Frontal cortex (tissue), 4 donors: ENCODE data around the gene AOPEP. TPM values are rescaled to one million over a fixed set of nuclear protein-coding genes. Genes with fewer than 3 reads are reported as not detected.

Source experiments
- DNase-seq, 2 donors: peaks; one replicate each; pipeline ENCODE4 v3.0.0; 2012; ENCODE audit warnings: low spot score in 2 of 2
- FAIRE-seq: peaks from 2 replicates; lab custom pipeline; 2012; peaks lifted over from hg19 to GRCh38; lab: Jason Lieb, UNC
- total RNA-seq: library from RNA; depleted of rRNA; stranded (reverse); fragments of >200 nt; gene quantifications from one replicate; pipeline ENCODE4 v1.2.3, GENCODE V29; 2014
- donor health status: control.
- donor health status: control.
- donor health status: control.

Gene AOPEP
- total RNA-seq, 1 donor from 2014 or later, result 23.2 TPM

GRCh38 chr9:94906181-94906580, 179.7 kb downstream of the AOPEP start:
- DNase-seq, result no peak
- no peak for FAIRE-seq

DNA sequence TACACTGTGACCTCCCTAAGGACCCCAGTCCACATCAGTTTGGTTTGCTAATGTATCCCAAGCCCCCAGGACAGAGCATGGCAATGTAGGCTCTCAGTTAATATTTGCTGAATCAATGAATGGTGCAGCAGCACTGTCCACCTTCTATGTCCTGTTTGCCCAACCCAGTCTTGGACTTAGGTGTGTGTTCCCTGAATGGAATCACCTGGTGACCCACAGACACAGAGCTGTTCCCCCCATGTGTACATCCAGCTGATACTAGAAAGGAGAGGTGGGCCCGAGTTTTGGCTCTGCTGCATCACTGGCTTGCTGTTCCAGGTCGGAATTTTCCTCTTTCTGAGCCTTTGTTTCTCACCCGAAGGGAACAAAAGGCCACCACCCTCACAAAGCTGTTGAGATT, 180.2 kb downstream of the AOPEP start:
- FAIRE-seq (no peak), DNase-seq (no peak)

DNA sequence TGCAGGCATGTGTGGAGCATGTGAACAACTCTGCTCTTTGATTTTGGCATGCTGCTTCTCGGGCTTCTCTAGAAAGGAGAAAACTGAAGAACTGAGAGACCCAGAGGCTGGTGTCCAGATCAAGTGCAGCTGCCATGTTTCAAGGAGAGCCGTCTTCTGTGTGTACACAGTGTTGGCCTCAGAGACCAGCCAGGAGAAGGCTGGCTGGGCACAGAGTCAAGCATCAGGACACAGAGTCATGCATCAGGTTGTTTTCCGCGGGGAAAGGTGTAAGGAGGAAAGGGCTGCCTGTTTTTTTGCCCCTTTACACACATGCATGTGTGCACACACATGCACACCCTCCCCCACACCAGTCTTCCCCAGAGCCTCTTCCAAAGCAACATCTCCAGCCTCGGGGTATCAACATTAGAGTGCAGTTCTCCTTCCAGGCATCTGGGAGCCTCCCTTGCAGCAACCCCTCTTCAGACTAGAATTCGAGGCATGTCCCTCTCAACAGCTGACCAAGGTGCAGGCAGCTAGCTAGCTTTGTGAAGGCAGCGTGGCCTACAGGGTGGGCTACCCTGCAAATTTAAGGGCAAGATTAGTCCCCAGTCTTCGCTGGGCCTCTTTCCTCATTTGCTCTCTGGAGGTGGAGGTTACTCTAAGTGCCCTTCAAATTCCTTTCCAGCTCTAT, 180.9 kb downstream of the AOPEP start:
- no peak for FAIRE-seq

GRCh38 chr9:94908011-94908563, 181.6 kb downstream of the AOPEP start:
- FAIRE-seq, result no peak
- no peak for DNase-seq

More for the DNA sequence above, 180.9 kb downstream of the AOPEP start:
- no peak for DNase-seq

- FAIRE-seq (no peak), DNase-seq (no peak)
These were observed 182.2 kb downstream of the AOPEP start for GRCh38 chr9:94908583-94909249.

- DNase-seq, result no peak
- no peak for FAIRE-seq
These were observed 182.9 kb downstream of the AOPEP start for GRCh38 chr9:94909250-94909894.

- FAIRE-seq, result no peak
- no peak for DNase-seq
These were observed 183.6 kb downstream of the AOPEP start for GRCh38 chr9:94909965-94910730.

DNA sequence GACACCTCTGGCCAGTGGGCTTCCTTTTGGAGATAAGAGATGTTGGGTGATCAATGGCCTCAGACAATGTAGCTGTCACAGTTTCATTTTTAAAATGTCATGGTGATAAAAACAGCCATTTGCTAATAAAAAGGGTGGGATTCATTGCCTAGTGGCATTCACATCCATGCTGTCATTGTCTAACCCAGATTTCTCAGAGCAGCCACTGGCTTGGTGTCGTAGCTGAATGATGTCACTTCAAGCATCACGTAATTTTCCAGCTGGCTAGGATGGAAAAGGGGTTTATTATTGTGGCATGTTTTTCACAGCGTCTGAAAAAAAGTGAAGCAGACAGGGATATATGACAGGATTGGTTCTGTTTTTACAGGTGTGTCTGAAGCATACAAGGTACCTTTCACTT, 184.7 kb downstream of the AOPEP start:
- DNase-seq, result no peak
- FAIRE-seq, result no peak

DNA sequence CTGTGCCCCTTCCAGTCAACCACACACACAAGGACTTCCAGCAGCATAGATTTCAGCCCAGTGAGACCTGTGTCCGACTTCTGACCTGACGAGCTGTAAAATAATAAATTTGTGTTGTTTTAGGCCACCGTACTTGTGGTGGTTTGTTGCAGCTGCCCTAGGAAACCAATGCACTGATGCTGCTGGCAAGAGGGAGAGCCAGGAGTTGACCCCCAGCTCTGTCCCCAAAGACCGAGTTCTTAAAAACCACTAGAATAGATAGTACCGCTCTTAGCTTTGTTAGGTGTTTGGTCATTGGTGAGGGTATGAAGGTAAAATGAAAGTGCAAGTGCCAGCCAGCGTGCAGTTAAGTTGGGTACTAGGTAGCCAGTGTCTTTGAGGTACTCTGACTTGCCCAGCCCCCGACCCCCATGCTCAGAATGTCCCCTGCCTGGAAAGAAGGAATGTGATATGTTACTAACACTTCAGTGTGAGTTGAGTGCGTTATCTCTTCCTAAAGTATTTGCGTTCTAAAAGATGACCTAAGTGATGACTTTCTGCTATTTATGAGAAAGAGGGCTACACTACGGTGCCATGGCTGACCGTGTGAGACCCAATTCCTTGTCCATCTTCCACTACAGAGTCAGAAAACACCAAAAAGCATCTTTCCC, 185.6 kb downstream of the AOPEP start:
- DNase-seq (no peak), FAIRE-seq (no peak)

- FAIRE-seq (no peak), DNase-seq (no peak)
These were observed 186.3 kb downstream of the AOPEP start for GRCh38 chr9:94912700-94913249.

DNA sequence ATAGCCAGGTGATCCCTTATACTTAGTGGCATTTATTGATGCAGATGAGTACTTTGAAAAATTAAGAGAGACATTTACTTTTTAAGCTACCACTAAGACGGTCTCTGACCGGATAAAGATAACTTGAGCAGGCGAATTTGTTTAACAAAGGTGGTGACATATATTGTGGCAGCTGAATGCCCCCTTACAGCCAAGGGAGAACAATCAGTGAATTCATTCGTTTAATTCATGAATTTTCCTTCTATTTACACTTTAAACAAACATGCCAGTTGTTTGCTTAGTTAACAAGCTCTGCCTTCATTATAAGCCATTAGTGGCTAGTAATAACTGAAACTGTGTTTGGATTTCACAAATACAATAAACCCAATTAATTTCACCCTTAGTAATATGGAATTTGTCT, 187.1 kb downstream of the AOPEP start:
- FAIRE-seq (peak; percentile 71), DNase-seq (peak in 1 of 2 donors; percentile 32)

DNA sequence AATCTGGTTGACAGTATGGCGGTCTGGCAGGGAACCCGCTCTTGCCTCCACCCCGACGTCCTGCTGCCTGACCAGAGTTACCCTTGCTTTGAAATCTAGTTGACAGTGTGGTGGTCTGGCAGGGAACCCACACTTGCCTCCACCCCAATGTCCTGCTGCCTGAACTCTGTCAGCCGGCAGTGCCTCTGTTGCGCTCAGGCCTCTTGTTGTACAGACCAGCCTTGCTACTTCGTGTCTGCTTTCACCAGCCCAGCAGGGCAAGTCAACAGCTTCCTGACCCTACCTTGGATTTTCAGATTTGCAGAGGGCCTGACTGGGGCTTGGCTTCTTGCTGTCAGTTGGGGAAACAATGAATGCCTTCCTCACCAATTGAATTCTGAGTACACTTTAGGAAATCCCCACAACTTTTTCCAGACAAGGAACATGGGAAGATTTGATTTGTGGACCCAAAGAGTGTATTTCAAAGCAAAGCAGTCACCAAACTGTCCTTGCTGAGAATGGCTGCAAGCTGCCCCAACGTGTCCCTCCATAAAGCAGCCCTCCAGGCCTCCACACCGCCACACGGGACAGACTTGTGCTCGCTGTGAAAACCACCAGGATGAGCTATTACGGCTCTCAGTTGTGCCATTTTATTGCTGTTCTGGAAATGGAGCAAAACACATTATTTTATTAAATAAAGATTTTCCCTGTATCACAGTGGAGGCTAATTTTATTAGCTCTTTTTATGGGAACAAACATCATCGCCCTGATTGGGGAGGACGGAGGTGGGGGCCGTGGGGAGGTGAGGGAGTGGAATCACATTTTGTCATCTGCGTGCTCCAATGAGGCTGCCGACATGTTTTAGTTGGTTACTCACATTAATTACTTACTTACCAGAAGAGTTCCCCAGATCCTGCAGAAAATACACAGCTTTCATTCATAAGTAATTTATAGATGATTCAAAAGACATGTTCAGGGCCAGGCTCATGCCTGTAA, 189.3 kb downstream of the AOPEP start:
- DNase-seq (no peak), FAIRE-seq (no peak)

- DNase-seq (no peak), FAIRE-seq (no peak)
These were observed 190.5 kb downstream of the AOPEP start for GRCh38 chr9:94916956-94917355.

DNA sequence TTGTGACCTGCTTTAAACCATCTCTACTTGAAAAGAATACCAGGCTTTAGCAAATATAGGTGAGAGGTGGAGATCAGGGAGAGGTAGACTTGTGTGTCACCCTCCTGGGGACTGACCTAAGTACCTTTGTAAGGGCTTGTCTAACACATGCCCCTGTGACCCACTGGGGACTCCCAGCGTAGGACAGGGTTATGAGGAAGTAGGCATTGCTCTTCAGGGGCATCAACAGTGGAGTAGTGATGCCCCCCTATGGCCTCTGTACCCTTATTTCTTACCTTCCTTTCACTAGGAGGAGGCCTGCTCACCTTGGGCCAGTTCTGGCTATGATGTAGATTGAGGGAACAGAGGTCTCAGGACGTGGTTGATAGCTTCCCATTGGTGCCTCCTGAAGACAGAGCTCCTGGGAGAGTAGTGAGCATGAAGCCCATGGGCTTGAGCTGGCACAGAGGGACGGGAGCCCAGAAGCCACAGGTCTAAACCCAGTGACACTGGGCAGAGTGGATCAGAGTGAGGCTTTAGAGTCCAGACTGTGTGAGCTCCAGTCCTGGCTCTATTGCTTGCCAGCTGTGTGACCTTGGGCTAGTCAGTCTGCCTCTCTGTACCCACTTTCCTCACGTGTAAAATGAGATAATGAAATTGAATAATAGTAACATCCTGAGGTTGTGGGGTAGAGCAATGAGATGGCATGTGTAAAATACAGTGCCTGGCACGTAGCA, 191.7 kb downstream of the AOPEP start:
- no peak for DNase-seq
- FAIRE-seq, result no peak

- FAIRE-seq (no peak), DNase-seq (no peak)
These were observed 193.0 kb downstream of the AOPEP start for GRCh38 chr9:94919376-94920098.

DNA sequence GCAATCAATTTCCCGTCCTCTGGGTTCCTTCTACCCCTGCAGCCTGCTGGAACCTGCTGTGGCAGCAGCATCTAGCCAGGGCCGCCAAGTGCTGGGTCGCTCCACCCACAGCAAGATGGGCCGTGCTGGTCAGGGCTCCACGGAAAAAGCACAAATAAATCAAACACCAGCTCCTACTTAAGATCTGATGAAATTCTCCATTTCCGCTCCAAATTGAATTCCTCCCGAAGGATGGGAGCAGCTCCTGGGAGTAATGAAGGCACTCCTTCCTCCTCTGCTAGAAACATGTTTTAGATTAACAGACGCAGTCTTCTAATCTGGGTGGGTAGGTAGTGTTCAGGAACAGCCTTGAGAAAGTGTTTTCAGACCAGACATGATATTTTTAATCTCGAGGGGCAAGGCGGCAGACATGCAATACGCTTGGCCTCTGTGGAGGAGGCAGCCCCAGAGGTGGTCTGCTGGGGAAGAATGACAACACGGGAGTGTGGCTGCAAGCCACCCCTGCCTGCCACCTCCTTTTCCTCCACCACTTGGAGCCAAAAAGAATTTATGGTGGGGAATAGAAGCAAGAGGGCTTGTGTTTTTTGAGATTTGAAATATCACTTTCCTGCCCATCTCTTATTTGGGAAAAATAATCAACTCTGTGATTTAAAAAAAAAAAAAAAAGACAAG, 194.1 kb downstream of the AOPEP start:
- no peak for FAIRE-seq

More for the DNA sequence above, 194.1 kb downstream of the AOPEP start:
- no peak for DNase-seq
